NCI-H1436 (cell line): Measurements from ENCODE around the gene REV3L.
"Not testable (repeated sequence)": the region's sequence is repeated elsewhere in the genome, so short reads cannot be mapped to it uniquely, and the experiment has no call there.

Source experiments
- DNase-seq: peaks from one replicate; lab custom pipeline; 2025; lab: John Stamatoyannopoulos, UW

The REV3L gene

GRCh38 chr6:111492499-111492898 is 9.5 kb upstream of the REV3L start:
- no peak for DNase-seq

GRCh38 chr6:111490067-111490466 is 7.0 kb upstream of the REV3L start:
- DNase-seq: no peak

GRCh38 chr6:111487661-111488060 is 4.6 kb upstream of the REV3L start:
- no peak for DNase-seq

- no peak for DNase-seq
These were observed 3.9 kb upstream of the REV3L start for GRCh38 chr6:111486921-111487320.

DNA sequence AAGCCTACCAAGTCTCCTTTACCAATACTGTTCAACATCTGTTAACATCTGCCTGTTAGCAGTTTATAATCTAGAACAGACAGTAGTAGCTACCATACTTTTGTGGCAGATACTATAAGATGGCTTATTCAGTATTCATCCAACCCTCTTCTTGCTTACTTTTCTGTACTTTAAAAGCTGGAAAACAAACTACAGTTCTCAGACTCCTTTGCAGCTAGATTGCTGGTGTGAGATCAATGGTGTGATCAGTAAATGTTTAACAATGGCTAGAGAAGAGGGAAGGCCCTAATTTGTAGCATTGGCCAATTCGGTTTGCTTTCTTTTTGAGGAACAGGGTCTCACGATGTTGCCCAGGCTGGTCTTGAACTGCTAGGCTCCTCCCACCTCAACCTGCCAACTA is 3.5 kb upstream of the REV3L start:
- DNase-seq: no peak

GRCh38 chr6:111485342-111485741 is 2.3 kb upstream of the REV3L start:
- DNase-seq: no peak

GRCh38 chr6:111484633-111484930 is 1.6 kb upstream of the REV3L start:
- no peak for DNase-seq

GRCh38 chr6:111483736-111484632 is 966 bp upstream of the REV3L start:
- peak; percentile 83 for DNase-seq

DNA sequence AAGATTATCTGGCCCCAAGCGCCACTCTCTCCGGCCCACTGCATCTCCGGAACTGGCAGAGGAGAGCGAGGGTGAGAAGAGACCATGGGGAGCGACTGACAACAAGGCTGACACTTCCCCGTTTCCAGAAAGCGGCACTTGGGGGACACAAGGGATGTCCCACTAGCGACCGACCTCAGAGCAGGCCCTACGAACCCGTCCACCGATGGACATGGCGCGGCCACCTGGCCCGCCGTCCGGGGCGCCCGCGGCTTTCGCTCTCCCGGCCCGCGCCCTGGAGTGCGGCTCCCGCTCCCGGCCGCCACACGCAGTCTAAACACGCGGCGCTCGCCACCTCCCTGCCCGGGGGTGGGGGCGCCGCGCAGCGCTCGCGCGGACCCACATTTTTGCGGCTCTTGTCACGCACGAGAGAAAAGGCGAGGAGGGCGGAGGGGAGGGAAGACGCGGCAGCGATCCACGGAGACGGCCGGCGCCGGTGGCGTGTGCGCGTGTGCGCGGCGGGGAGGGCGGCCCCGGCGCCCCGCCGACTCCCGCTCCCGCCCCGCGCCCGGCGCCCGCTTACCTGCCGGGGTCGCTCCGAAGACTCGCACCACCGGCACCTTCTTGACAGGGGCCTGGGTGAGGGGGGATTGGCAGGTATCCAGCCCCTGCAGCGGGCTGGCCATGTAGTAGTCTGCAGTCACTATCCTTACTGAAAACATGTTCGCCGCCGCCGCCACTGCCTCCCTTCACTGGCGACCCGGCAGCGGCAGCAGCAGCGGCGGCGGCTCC is 645 bp downstream of the REV3L start:
- peak; percentile 54 for DNase-seq

DNA sequence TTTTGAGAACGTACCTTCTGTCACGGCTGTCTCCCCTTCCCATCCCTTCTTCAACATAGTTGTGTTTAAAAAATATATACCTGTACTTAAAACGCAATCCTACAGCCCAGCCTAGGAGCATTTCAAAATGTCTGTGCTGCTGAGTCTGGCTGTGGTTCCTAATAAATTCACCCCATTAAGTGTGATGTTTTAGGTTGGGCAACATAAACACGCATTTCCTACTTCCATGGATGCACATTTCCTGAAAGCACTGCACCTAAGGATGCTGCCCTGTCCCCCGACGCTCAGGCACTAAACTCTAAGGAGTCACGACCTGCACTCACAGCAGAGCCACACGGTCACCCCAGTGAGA is 1.2 kb downstream of the REV3L start:
- no peak for DNase-seq

DNA sequence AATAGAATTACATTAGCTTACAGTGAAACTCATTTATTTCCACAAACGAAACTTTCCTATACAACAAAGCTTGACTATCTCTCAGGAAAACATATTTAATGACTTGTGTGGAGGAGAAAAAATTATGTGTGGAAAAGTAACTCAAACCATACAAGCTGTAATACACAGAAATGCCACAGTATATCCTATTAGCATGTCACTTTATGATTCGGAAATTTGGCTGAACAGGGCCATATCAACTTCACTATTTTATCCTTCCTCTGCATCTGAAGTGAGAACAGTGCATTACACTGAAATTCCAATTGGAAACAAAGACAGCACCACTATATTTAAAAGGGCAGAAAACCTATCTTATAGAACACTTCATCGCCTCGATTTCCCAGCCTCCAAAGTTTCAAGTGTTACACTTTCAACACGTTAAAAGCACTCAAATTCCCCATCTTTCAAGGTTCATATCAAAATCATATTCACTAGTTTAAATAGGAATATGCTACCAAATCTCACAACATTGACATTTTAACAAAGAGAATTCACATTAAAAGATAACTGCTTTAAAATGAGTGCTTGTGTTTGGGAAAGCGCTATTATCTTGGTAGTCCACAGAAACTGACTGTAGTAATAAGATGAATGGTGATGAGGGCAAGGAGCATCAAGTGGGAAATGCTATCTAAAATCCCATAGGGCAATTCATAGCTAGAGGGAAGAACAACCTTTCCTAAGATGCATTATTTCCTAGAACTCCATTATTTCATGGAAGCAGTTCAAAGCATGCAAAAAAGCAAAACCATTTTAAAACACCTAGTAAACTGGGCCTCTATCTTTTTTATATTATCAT is 1.8 kb downstream of the REV3L start:
- no peak for DNase-seq

GRCh38 chr6:111478749-111479148 is 4.3 kb downstream of the REV3L start:
- no peak for DNase-seq

- no peak for DNase-seq
These were observed 4.9 kb downstream of the REV3L start for GRCh38 chr6:111478064-111478476.

DNA sequence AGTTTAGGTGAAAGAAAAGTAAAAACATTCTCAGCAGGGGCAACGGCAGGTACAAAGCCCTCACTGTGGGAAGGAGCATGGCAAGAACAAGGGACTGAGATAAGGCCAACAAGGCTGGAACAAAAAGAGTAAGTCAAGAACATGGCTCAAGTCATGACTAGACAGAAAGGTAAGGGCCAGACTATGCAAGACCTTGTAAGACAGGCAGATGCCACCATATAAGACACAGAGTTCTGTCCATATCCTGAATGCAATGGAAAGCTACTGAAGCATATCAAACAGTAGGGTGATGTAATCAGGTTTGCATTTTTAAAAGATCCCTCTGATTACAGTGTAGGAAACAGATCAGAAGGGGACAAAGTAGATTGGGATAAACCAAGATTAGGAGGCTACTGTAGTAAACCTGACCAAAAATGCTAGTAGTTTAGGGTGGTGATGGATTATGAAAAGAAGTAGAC is 5.5 kb downstream of the REV3L start:
- DNase-seq: no peak

- DNase-seq: not testable (repeated sequence)
These were observed 7.0 kb downstream of the REV3L start for GRCh38 chr6:111476061-111476460.

DNA sequence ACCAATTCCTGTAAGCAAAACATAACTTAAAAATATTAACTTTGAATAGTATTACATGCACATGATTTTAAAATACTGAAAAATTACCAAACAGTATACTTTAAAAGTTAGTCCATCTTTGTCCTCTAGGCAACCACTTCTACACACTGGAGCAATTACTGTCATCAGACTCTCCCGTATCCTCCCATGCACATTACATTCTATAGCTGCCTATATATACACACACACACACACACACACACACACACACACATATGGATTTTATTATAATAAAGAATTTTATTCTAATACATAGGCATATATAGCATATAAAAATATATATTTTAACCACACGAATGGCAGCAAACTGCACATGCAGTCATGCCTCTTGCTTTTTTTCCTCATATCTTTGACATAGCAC is 8.2 kb downstream of the REV3L start:
- no peak for DNase-seq

DNA sequence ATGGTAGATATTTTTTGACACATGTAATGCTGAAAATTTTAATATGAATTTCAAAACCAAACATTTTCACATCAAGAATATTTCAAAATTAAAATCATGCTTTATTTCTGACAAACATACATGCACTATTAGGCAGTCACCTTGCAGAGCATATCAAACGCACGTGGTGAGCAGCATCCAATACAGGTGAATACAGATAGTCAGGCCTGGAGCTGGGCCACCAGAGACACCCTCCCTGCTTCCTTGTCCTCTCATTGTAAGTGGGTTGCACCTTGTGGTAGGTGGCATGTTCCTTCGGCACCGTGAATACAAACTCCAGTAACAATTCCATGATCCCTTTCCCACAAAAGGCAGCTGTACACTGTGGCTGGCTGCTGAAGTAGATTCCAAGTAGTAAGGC is 8.9 kb downstream of the REV3L start:
- DNase-seq: no peak

DNA sequence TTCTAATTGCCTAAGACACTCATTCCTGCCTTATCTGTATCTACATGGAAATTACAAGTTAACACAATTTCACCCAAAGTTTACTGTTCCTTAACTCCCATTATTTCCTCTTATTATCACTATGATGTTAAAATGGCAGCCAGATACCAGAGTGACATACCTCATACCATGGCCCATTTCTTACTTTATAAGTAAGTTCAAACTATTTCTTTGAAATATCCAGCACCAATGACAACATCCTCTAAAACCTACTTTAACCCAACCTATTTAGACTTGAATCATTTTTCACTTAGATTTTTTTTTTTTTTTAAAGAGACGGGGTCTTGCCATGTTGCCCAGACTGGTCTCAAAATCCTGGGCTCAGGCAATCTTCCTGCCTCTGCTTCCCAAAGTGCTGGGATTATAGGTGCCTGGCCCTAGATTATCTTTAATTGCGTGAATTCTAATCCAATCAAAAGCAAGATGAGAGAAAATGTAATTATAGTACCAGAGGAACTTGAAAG is 10.0 kb downstream of the REV3L start:
- no peak for DNase-seq

- no peak for DNase-seq
These were observed 11.1 kb downstream of the REV3L start for GRCh38 chr6:111471958-111472357.

GRCh38 chr6:111471533-111471932 is 11.5 kb downstream of the REV3L start:
- DNase-seq: no peak

- no peak for DNase-seq
These were observed 12.0 kb downstream of the REV3L start for GRCh38 chr6:111470991-111471390.

DNA sequence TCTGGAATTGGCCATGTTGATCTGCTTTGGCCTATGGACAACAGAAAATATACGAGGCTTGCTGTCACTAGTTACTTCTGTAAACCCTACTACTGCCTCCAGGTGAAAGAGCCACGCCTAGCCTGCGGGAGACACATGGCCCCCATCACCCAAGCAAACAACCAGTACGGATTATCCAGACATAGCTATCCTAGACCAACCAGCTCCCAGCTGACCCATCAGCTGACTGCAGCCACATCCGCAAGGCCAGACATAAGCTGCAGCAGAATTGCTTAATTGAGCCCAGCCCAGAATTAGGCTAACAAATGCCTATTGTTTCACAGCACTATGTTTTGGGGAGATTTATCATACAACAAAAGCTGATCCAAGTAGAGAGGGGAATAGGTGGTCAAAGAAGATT is 13.5 kb downstream of the REV3L start:
- DNase-seq: no peak
